HCT116 (cell line): Measurements from ENCODE around the gene LILRB3.
"Not testable (repeated sequence)": the region's sequence is repeated elsewhere in the genome, so short reads cannot be mapped to it uniquely, and the experiment has no call there.

ENCODE experiments used
- CBX3 ChIP-seq: IDR thresholded peaks from 2 replicates; pipeline ENCODE4 v1.6.1; 2012; ENCODE audit warnings: low read depth
- CTCF ChIP-seq, 3 experiments: fragments of 200-600 bp in 1 of 3; sonication (generic) in 1 of 3; IDR thresholded peaks in 2 of 3; conservative IDR thresholded peaks in 1 of 3; 2 replicates each; pipeline ENCODE4 v1.5.1; 2012 to 2017; ENCODE audit warnings: low read depth in 2 of 3, low read length in 2 of 3, antibody characterized with exemption in 1 of 3, borderline replicate concordance in 1 of 3, control low read depth in 1 of 3, mild to moderate bottlenecking in 1 of 3, mixed read lengths in 1 of 3, mixed run types in 1 of 3, moderate library complexity in 1 of 3; ENCODE audit not compliant: insufficient read depth in 1 of 3
- EZH2phosphoT487 ChIP-seq: fragments of 200-600 bp; IDR thresholded peaks from 2 replicates; pipeline ENCODE4 v1.6.1; 2018; ENCODE audit warnings: antibody characterized with exemption, borderline replicate concordance
- POLR2A ChIP-seq: IDR thresholded peaks from 2 replicates; pipeline ENCODE4 v1.7.0; 2011; ENCODE audit warnings: borderline replicate concordance; ENCODE audit not compliant: insufficient read depth, insufficient read length; ENCODE audit errors: extremely low read depth
- RAD21 ChIP-seq: IDR thresholded peaks from 2 replicates; pipeline ENCODE4 v1.6.1; 2012; ENCODE audit warnings: low read depth, mild to moderate bottlenecking
- SP1 ChIP-seq: IDR thresholded peaks from 2 replicates; pipeline ENCODE4 v1.6.1; 2012; ENCODE audit warnings: low read depth

DNA sequence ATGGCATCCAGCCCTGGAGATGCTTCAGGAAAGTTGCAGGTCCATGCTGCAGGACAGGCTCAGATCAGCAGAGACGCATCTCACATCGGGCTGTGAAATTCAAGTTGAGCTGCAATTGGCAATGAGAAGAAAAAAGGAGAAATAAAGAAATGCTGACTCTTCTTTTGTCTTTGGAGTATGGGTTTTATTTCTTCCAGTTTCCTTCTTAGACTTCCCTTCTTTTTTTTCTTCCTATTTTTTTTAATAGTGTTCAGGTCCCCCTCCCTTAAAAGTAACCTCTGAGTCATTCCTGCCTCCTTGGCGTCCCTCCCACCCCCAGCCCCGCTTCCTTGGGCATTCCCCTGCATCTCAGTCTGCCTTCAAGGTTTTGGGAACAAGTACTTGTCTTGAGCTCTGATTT, 48.8 kb upstream of the LILRB3 start:
- not testable (repeated sequence) for TF ChIP-seq POLR2A; EZH2phosphoT487; SP1; RAD21; CTCF (IDR thresholded peaks at IDR 0.05 in 2 of 3, conservative IDR thresholded peaks at IDR 0.05 in 1 of 3; ENCODE audit: borderline replicate concordance in 1 of 3, insufficient read depth in 1 of 3, low read depth in 2 of 3, low read length in 2 of 3); CBX3
